ENCODE measurements around the gene C9orf72. TPM values are rescaled to one million over a fixed set of nuclear protein-coding genes. Genes with fewer than 3 reads are reported as not detected.

Gene C9orf72
- total and polyA plus RNA-seq, 2 of the 13 experiments (the other 11 are each of a cell fraction or from before 2014, with no cell fraction given), result 3.1 to 5.9 TPM

DNA sequence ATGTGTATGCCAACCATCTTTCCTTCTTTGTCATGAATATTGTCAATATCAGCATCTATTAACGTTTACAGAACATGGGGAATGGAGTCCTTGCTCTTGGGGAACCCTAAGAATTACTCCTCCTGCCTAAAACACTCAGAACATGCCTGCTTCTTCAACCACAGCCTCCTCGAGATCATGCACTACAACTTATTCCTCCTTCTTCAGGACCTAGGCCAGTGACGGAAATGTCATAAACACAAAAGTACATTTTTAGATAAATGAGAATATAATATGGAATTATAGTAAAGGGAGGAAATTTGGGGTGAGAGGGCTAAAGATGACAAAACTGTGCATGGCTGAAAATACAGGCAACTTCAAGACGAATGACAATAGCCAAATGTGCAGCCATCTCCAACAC, 52.3 kb downstream of the C9orf72 start:
- Histone ChIP-seq H3K27me3 (ENCODE audit: control insufficient read depth in 1 of 2, insufficient read depth in 2 of 2, low read length in 2 of 2) (no peaks in the 10 kb centered on the region), H3K9me3 (ENCODE audit: low read length) (no peaks in the 10 kb centered on the region), H3K9ac (ENCODE audit: insufficient read depth, low read depth, low read length) (no peak overlapping the region), H3K4me2 (ENCODE audit: low read depth, low read length) (no peak overlapping the region), H3K27ac (ENCODE audit: extremely low read length, insufficient read depth, low read length) (no peak overlapping the region), H3K36me3 (replicated peaks in 1 of 2; ENCODE audit: control insufficient read depth in 1 of 2, insufficient read depth in 2 of 2, low read length in 2 of 2) (no peaks in the 10 kb centered on the region), H4K20me1 (ENCODE audit: insufficient read depth, low read length) (no peaks in the 10 kb centered on the region), H2AFZ (ENCODE audit: low read length) (no peak overlapping the region), H3K4me3 (replicated peaks in 1 of 3; ENCODE audit: insufficient read depth in 1 of 3, low read depth in 2 of 3, low read length in 3 of 3) (no peak overlapping the region), H3K79me2 (ENCODE audit: insufficient read depth, low read length) (no peaks in the 10 kb centered on the region), H3K4me1 (ENCODE audit: insufficient read depth, low read length) (no peaks in the 10 kb centered on the region)
- whole genome bisulfite sequencing (ENCODE audit: low lambda C conversion rate), result 24% methylated on average over 4 of the region's 4 CpGs
- DNase-seq (ENCODE audit: low spot score) (no peak), ATAC-seq (no peak), FAIRE-seq (no peak)
- BruUV-seq (replicated peaks), result no TSS peak
- CTCF ChIA-PET (ENCODE audit: low intra/inter-chr PET ratio, low total read pairs), result no interaction called here
- POLR2A ChIA-PET, result no interaction called here
- in situ Hi-C loops (cut with HindIII; ENCODE audit: extremely low pct_ligation_motif_present, low pct_unique_long_range_greater_than_20kb), result no loop called here
- TF ChIP-seq, protein P1, sequence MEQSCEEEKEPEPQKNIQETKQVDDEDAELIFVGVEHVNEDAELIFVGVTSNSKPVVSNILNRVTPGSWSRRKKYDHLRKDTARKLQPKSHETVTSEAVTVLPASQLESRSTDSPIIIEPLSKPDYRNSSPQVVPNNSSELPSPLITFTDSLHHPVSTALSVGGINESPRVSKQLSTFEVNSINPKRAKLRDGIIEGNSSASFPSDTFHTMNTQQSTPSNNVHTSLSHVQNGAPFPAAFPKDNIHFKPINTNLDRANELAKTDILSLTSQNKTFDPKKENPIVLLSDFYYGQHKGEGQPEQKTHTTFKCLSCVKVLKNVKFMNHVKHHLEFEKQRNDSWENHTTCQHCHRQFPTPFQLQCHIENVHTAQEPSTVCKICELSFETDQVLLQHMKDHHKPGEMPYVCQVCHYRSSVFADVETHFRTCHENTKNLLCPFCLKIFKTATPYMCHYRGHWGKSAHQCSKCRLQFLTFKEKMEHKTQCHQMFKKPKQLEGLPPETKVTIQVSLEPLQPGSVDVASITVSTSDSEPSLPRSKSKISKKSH (CRISPR knock-in tag; IDR thresholded peaks at IDR 0.05; ENCODE audit: borderline replicate concordance), result no peak
- TF ChIP-seq SKI (IDR thresholded peaks at IDR 0.05; ENCODE audit: partially characterized antibody) (no peak), CENPX (CRISPR knock-in tag; IDR thresholded peaks at IDR 0.05) (no peak), NR2F6 (IDR thresholded peaks at IDR 0.05) (no peak), NR2F6 (CRISPR knock-in tag; IDR thresholded peaks at IDR 0.05) (no peak), RBM22 (optimal IDR thresholded peaks at IDR 0.05; ENCODE audit: low read length) (no peak), ZNF253 (CRISPR knock-in tag; IDR thresholded peaks at IDR 0.05; ENCODE audit: borderline replicate concordance) (no peak)
- intact Hi-C loops (cut with micrococcal nuclease; ENCODE audit: unreplicated experiment), result no loop called here

Measured in HepG2 (cell line).